HepG2 (cell line): ENCODE data around the gene MS4A6E. TPM values are rescaled to one million over a fixed set of nuclear protein-coding genes. Genes with fewer than 3 reads are reported as not detected.

ENCODE experiments used
- ATAC-seq: fragments of 200-7000 bp; cut with Tn5 transposase; 3 replicates; pipeline ENCODE4 v1.9.1; 2020; ENCODE audit warnings: mild to moderate bottlenecking, moderate library complexity
- BruUV-seq: library from RNA; stranded (reverse); fragments of 400-500 nt; replicated peaks from 2 replicates; lab custom pipeline; 2021; lab: Mats Ljungman, UMichigan
- CTCF ChIA-PET: fragments of 300-600 bp; formaldehyde crosslinking; extraction: SDS; loops from one replicate; lab custom pipeline; 2021; ENCODE audit warnings: low total read pairs, inconsistent platforms, low intra/inter-chr PET ratio; lab: Yijun Ruan, JAX
- POLR2A ChIA-PET: fragments of 350-600 bp; sonication (Branson Sonifier 250); formaldehyde crosslinking; loops from one replicate; lab custom pipeline; 2020; ENCODE audit warnings: antibody characterized with exemption, inconsistent platforms; lab: Yijun Ruan, JAX
- DNase-seq: peaks from one replicate; pipeline ENCODE4 v3.0.0-alpha.2; 2015; ENCODE audit warnings: low spot score
- FAIRE-seq: peaks from 3 replicates; lab custom pipeline; 2011; peaks lifted over from hg19 to GRCh38; lab: Jason Lieb, UNC
- H2AFZ ChIP-seq: one replicate; pipeline ENCODE4 v1.6.1; 2011; ENCODE audit warnings: low read length, inconsistent platforms
- H3K27ac ChIP-seq: fragments of 300-600 bp; 3 replicates; pipeline ENCODE4 v1.8.0; 2011; ENCODE audit warnings: mixed run types, mild to moderate bottlenecking, mixed read lengths, low read length, inconsistent platforms; ENCODE audit not compliant: insufficient read depth; ENCODE audit errors: extremely low read length
- H3K27me3 ChIP-seq, 2 experiments: fragments of 200-600 bp in 1 of 2; 2 replicates in 1 of 2; 3 replicates in 1 of 2; pipeline versions ENCODE4 v1.6.0 to v1.8.0; 2011; ENCODE audit warnings: low read length in 2 of 2, mild to moderate bottlenecking in 2 of 2, moderate library complexity in 2 of 2, inconsistent platforms in 1 of 2; ENCODE audit not compliant: insufficient read depth in 2 of 2, control insufficient read depth in 1 of 2
- H3K36me3 ChIP-seq, 2 experiments: fragments of 200-600 bp in 1 of 2; replicated peaks in 1 of 2; 2 replicates in 1 of 2; 3 replicates in 1 of 2; pipeline versions ENCODE4 v1.5.1 to v1.8.0; 2011; ENCODE audit warnings: low read length in 2 of 2, inconsistent platforms in 1 of 2; ENCODE audit not compliant: insufficient read depth in 2 of 2, control insufficient read depth in 1 of 2
- H3K4me1 ChIP-seq: 2 replicates; pipeline ENCODE4 v1.5.1; 2012; ENCODE audit warnings: low read length, inconsistent platforms; ENCODE audit not compliant: insufficient read depth
- H3K4me2 ChIP-seq: 2 replicates; pipeline ENCODE4 v1.6.0; 2011; ENCODE audit warnings: low read depth, low read length, inconsistent platforms
- H3K4me3 ChIP-seq, 3 experiments: fragments of 200-600 bp in 1 of 3; sonication (generic), shearing (Covaris generic) in 1 of 3; replicated peaks in 1 of 3; 2 replicates each; pipeline ENCODE4 v1.5.1; 2011 to 2016; ENCODE audit warnings: low read length in 3 of 3, inconsistent platforms in 2 of 3, low read depth in 2 of 3, mild to moderate bottlenecking in 2 of 3, control low read depth in 1 of 3, mixed read lengths in 1 of 3; ENCODE audit not compliant: insufficient read depth in 1 of 3
- H3K79me2 ChIP-seq: one replicate; pipeline ENCODE4 v1.6.1; 2011; ENCODE audit warnings: low read length, inconsistent platforms; ENCODE audit not compliant: insufficient read depth
- H3K9ac ChIP-seq: 2 replicates; pipeline ENCODE4 v1.6.0; 2011; ENCODE audit warnings: mild to moderate bottlenecking, low read depth, low read length, inconsistent platforms; ENCODE audit not compliant: insufficient read depth
- H3K9me3 ChIP-seq: 2 replicates; pipeline ENCODE4 v1.5.1; 2012; ENCODE audit warnings: mild to moderate bottlenecking, low read length
- H4K20me1 ChIP-seq: 2 replicates; pipeline ENCODE4 v1.6.0; 2011; ENCODE audit warnings: inconsistent platforms, mild to moderate bottlenecking, low read length, moderate library complexity; ENCODE audit not compliant: insufficient read depth
- ARHGAP35 ChIP-seq: sonication (generic); formaldehyde crosslinking; IDR thresholded peaks from 2 replicates; pipeline ENCODE4 v1.9.0; 2022; ENCODE audit warnings: mild to moderate bottlenecking, inconsistent platforms, moderate library complexity, missing genetic modification reagents, borderline replicate concordance
- FOXP1 ChIP-seq, 2 experiments: fragments of 450-650 bp in 1 of 2; IDR thresholded peaks; 2 replicates each; pipeline ENCODE4 v1.6.1; 2017 to 2018; ENCODE audit warnings: antibody characterized with exemption in 1 of 2
- HNRNPUL1 ChIP-seq: fragments of 200-400 bp; formaldehyde crosslinking; IDR thresholded peaks from 2 replicates; pipeline ENCODE4 v1.6.1; 2017; ENCODE audit warnings: low read depth, mild to moderate bottlenecking, low read length, moderate library complexity
- KLF12 ChIP-seq: sonication (generic); formaldehyde crosslinking; IDR thresholded peaks from 2 replicates; pipeline ENCODE4 v1.4.0; 2020; ENCODE audit warnings: missing genetic modification reagents, borderline replicate concordance
- MLLT10 ChIP-seq: sonication (generic); formaldehyde crosslinking; IDR thresholded peaks from 2 replicates; pipeline ENCODE4 v1.4.0; 2020; ENCODE audit warnings: missing genetic modification reagents
- NFE2L2 ChIP-seq: fragments of 150-350 bp; IDR thresholded peaks from 2 replicates; pipeline ENCODE4 v1.6.1; 2014; ENCODE audit warnings: low read length
- NR2F6 ChIP-seq, 2 experiments: IDR thresholded peaks; 2 replicates each; pipeline ENCODE4 v1.6.1; 2016; ENCODE audit warnings: antibody characterized with exemption in 1 of 2, mild to moderate bottlenecking in 1 of 2
- POLR2AphosphoS2 ChIP-seq: IDR thresholded peaks from 2 replicates; pipeline ENCODE4 v1.6.1; 2011; ENCODE audit warnings: low read depth, low read length, improper control_type of control experiment
- SKI ChIP-seq: fragments of 450-650 bp; IDR thresholded peaks from one replicate; pipeline ENCODE4 v1.6.1; 2018; ENCODE audit warnings: mild to moderate bottlenecking; ENCODE audit not compliant: partially characterized antibody
- THAP7 ChIP-seq: sonication (generic); formaldehyde crosslinking; IDR thresholded peaks from 2 replicates; pipeline ENCODE4 v1.8.1; 2023; ENCODE audit warnings: mild to moderate bottlenecking, missing genetic modification reagents
- ZBTB46 ChIP-seq: sonication (generic); formaldehyde crosslinking; IDR thresholded peaks from 2 replicates; pipeline ENCODE4 v1.4.0; 2020; ENCODE audit warnings: mild to moderate bottlenecking, missing genetic modification reagents, borderline replicate concordance
- ZNF235 ChIP-seq: sonication (generic); formaldehyde crosslinking; IDR thresholded peaks from 2 replicates; pipeline ENCODE4 v1.8.1; 2023; ENCODE audit warnings: mild to moderate bottlenecking, missing genetic modification reagents, borderline replicate concordance
- ZNF329 ChIP-seq: sonication (generic); formaldehyde crosslinking; IDR thresholded peaks from 2 replicates; pipeline ENCODE4 v1.9.0; 2021; ENCODE audit warnings: low read depth, mild to moderate bottlenecking, missing genetic modification reagents
- ZNF468 ChIP-seq: sonication (generic); formaldehyde crosslinking; IDR thresholded peaks from 2 replicates; pipeline ENCODE4 v1.8.0; 2022; ENCODE audit warnings: mild to moderate bottlenecking, moderate library complexity, missing genetic modification reagents
- ZNF484 ChIP-seq: sonication (generic); formaldehyde crosslinking; IDR thresholded peaks from 2 replicates; pipeline ENCODE4 v1.5.1; 2020; ENCODE audit warnings: mild to moderate bottlenecking, low read depth, missing genetic modification reagents, borderline replicate concordance
- ZNF660 ChIP-seq: sonication (generic); formaldehyde crosslinking; IDR thresholded peaks from 2 replicates; pipeline ENCODE4 v1.5.1; 2020; ENCODE audit warnings: mild to moderate bottlenecking, low read depth, missing genetic modification reagents, borderline replicate concordance
- ZNF83 ChIP-seq: sonication (generic); formaldehyde crosslinking; IDR thresholded peaks from 2 replicates; pipeline ENCODE4 v1.4.0; 2020; ENCODE audit warnings: missing genetic modification reagents, mild to moderate bottlenecking, borderline replicate concordance
- ZSCAN31 ChIP-seq: sonication (generic); formaldehyde crosslinking; IDR thresholded peaks from 2 replicates; pipeline ENCODE4 v1.5.0; 2020; ENCODE audit warnings: low read depth, mild to moderate bottlenecking, missing genetic modification reagents
- WGBS: methylation state at CpG from one replicate; pipeline ENCODE4 v1.1.6; 2017; ENCODE audit warnings: low lambda C conversion rate; 5-methylcytosine and 5-hydroxymethylcytosine counted together
- in situ Hi-C: cut with HindIII; loops from 2 replicates; pipeline ENCODE4 v1.10.0; 2017; ENCODE audit warnings: low pct_unique_long_range_greater_than_20kb; ENCODE audit not compliant: extremely low pct_ligation_motif_present
- intact Hi-C: fragments of 100-400 bp; cut with micrococcal nuclease; formaldehyde crosslinking; loops from one replicate; pipeline ENCODE4 v1.10.0; 2022; ENCODE audit not compliant: unreplicated experiment
- polyA plus RNA-seq, 8 experiments: library from polyadenylated mRNA; depleted of rRNA in 3 of 8; stranded (reverse) in 7 of 8; unstranded in 1 of 8; fragments of >200 nt; fragmentation: Illumina TruSeq in 4 of 8; extraction: Trizol in 4 of 8; gene quantifications; 2 replicates each; pipeline versions ENCODE4 v1.2.1 to v1.2.3, GENCODE V29; 2011 to 2016; ENCODE audit warnings: low read depth in 4 of 8, missing spikeins in 1 of 8, mixed read lengths in 1 of 8; ENCODE audit not compliant: insufficient read depth in 1 of 8
- total RNA-seq, 5 experiments: library from RNA; depleted of rRNA; stranded (reverse); fragments of >200 nt; fragmentation: Illumina TruSeq; extraction: Trizol; gene quantifications; 2 replicates each; pipeline ENCODE4 v1.2.3, GENCODE V29; 2016; ENCODE audit warnings: low read depth in 1 of 5

MS4A6E gene
- total and polyA plus RNA-seq, 2 of the 13 experiments (the other 11 are each of a cell fraction or from before 2014, with no cell fraction given), result not detected

DNA sequence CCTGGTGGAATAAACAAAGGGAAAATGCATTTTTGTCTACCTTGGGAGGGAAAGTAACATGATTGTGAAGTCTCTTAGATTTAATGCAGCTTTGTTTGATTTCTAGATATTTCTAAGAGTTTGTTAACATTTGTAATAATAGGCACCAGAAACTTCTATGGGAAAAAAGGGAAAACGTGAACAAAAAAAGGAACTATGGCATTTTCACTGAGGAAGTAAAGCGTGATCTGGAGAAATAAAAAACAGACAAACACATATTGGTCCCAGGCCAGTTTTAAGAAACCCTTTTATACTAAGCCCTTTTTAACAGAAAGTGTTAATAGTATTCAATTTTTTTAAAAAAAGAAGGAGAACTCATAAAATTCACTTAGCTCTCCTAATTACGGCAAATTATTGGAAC lies 44.3 kb downstream of the MS4A6E start:
- ATAC-seq (no peak), DNase-seq (no peak), FAIRE-seq (no peak)
- Histone ChIP-seq H3K9ac (no peak overlapping the region), H3K27ac (no peak overlapping the region), H3K27me3 (peaks cover 0 to 10% of the 10 kb centered on the region in 2 experiments; a peak in 3 of 5 replicates), H3K79me2 (no peaks in the 10 kb centered on the region), H3K4me2 (no peak overlapping the region), H3K4me3 (no peak overlapping the region), H3K36me3 (no peaks in the 10 kb centered on the region), H3K9me3 (no peaks in the 10 kb centered on the region), H3K4me1 (peaks cover 11% of the 10 kb centered on the region), H2AFZ (no peak overlapping the region), H4K20me1 (no peaks in the 10 kb centered on the region)
- ChIA-PET POLR2A (no interaction called here), CTCF (no interaction called here)
- BruUV-seq, result no TSS peak
- intact Hi-C loops, result no loop called here
- in situ Hi-C loops, result no loop called here
- WGBS, result 16% methylated on average over 3 of the region's 3 CpGs
- TF ChIP-seq ZNF468, result no peak
- TF ChIP-seq FOXP1 (IDR thresholded peaks at IDR 0.05), result no peak
- TF ChIP-seq FOXP1 (CRISPR knock-in tag; IDR thresholded peaks at IDR 0.05), result no peak
- no peak for TF ChIP-seq ZNF235 (CRISPR knock-in tag)
- TF ChIP-seq ZNF484, result no peak
- no peak for TF ChIP-seq NFE2L2
- no peak for TF ChIP-seq MLLT10 (CRISPR knock-in tag)
- no peak for TF ChIP-seq ZSCAN31 (CRISPR knock-in tag)
- no peak for TF ChIP-seq SKI
- no peak for TF ChIP-seq ZBTB46
- TF ChIP-seq THAP7 (CRISPR knock-in tag), result no peak
- TF ChIP-seq KLF12, result no peak
- TF ChIP-seq POLR2AphosphoS2, result no peak
- no peak for TF ChIP-seq ARHGAP35
- TF ChIP-seq HNRNPUL1, result no peak
- no peak for TF ChIP-seq ZNF660
- no peak for TF ChIP-seq ZNF329
- TF ChIP-seq ZNF83 (CRISPR knock-in tag), result no peak
- TF ChIP-seq NR2F6 (IDR thresholded peaks at IDR 0.05), result no peak
- TF ChIP-seq NR2F6 (CRISPR knock-in tag; IDR thresholded peaks at IDR 0.05), result no peak
